SU-DHL-6 (cell line): ENCODE data around the gene TLE1.
"Not testable (repeated sequence)": the region's sequence is repeated elsewhere in the genome, so short reads cannot be mapped to it uniquely, and the experiment has no call there.

Experiments used
- H2AFZ ChIP-seq: fragments of 200-600 bp; sonication (generic); 2 replicates; pipeline ENCODE4 v1.6.1; 2014; ENCODE audit warnings: low read depth, mild to moderate bottlenecking, moderate library complexity, mixed read lengths, antibody characterized with exemption, low read length; ENCODE audit not compliant: severe bottlenecking
- H3F3A ChIP-seq: fragments of 200-600 bp; shearing (Covaris generic); 2 replicates; pipeline ENCODE4 v1.6.0; 2016; ENCODE audit warnings: antibody characterized with exemption, mild to moderate bottlenecking; ENCODE audit not compliant: insufficient read depth
- H3K27ac ChIP-seq: fragments of 200-600 bp; sonication (generic); 2 replicates; pipeline ENCODE4 v1.5.1; 2016; ENCODE audit warnings: low read depth, mild to moderate bottlenecking, low read length, moderate library complexity, mixed read lengths
- H3K27me3 ChIP-seq: fragments of 200-600 bp; sonication (generic), shearing (Covaris generic); 2 replicates; pipeline ENCODE4 v1.6.0; 2014; ENCODE audit warnings: mild to moderate bottlenecking, low read length
- H3K36me3 ChIP-seq: fragments of 200-600 bp; sonication (generic); 2 replicates; pipeline ENCODE4 v1.6.1; 2014; ENCODE audit warnings: mild to moderate bottlenecking, low read length, mixed read lengths
- H3K4me2 ChIP-seq: fragments of 300-600, 200-600 bp; shearing (Covaris generic), sonication (generic); 2 replicates; pipeline ENCODE4 v1.6.0; 2014; ENCODE audit warnings: low read length, low read depth, mild to moderate bottlenecking; ENCODE audit not compliant: poor library complexity, severe bottlenecking
- H3K4me3 ChIP-seq: fragments of 200-600 bp; sonication (generic); 2 replicates; pipeline ENCODE4 v1.5.1; 2014; ENCODE audit warnings: antibody characterized with exemption, low read length, mild to moderate bottlenecking, mixed read lengths; ENCODE audit not compliant: insufficient read depth, poor library complexity, severe bottlenecking
- H3K79me2 ChIP-seq: fragments of 200-600 bp; sonication (generic); 2 replicates; pipeline ENCODE4 v1.6.1; 2014; ENCODE audit warnings: mild to moderate bottlenecking, low read length, moderate library complexity; ENCODE audit not compliant: insufficient read depth
- H3K9ac ChIP-seq: fragments of 200-600 bp; sonication (generic); 2 replicates; pipeline ENCODE4 v1.7.0; 2014; ENCODE audit warnings: mild to moderate bottlenecking, low read length
- H3K9me2 ChIP-seq: fragments of 200-600 bp; sonication (generic); replicated peaks from 2 replicates; pipeline ENCODE4 v1.6.1; 2014; ENCODE audit warnings: low read length; ENCODE audit not compliant: insufficient read depth
- H3K9me3 ChIP-seq: fragments of 200-600 bp; sonication (generic); 2 replicates; pipeline ENCODE4 v1.6.1; 2014; ENCODE audit warnings: low read length, mixed read lengths; ENCODE audit not compliant: insufficient read depth
- H4K20me1 ChIP-seq: fragments of 200-600 bp; sonication (generic); 2 replicates; pipeline ENCODE4 v1.6.1; 2014; ENCODE audit warnings: low read depth, mild to moderate bottlenecking, antibody characterized with exemption, low read length, moderate library complexity, mixed read lengths
- EZH2phosphoT487 ChIP-seq: fragments of 200-600 bp; sonication (generic), shearing (Covaris generic); conservative IDR thresholded peaks from 2 replicates; pipeline ENCODE4 v1.6.1; 2018; ENCODE audit warnings: mild to moderate bottlenecking, antibody characterized with exemption, low read length, moderate library complexity, mixed read lengths
- TF ChIP-seq, protein P1 (sequence below): fragments of 200-600 bp; sonication (generic); IDR thresholded peaks from one replicate; pipeline ENCODE4 v1.5.1; 2017; ENCODE audit warnings: antibody characterized with exemption, mild to moderate bottlenecking, low read length, moderate library complexity; ENCODE audit not compliant: insufficient read depth, poor library complexity, severe bottlenecking

The TLE1 gene

GRCh38 chr9:81648891-81649290 is 40.5 kb downstream of the TLE1 start:
- Histone ChIP-seq H3K27ac (no peak overlapping the region), H3K36me3 (no peaks in the 10 kb centered on the region), H3K9me3 (no peaks in the 10 kb centered on the region), H3K4me3 (no peak overlapping the region), H3F3A (no peaks in the 10 kb centered on the region), H2AFZ (no peak overlapping the region), H3K4me2 (no peak overlapping the region), H4K20me1 (no peaks in the 10 kb centered on the region), H3K9ac (no peak overlapping the region), H3K9me2 (no peaks in the 10 kb centered on the region), H3K79me2 (no peaks in the 10 kb centered on the region), H3K27me3 (no peaks in the 10 kb centered on the region)
- TF ChIP-seq EZH2phosphoT487: no peak

DNA sequence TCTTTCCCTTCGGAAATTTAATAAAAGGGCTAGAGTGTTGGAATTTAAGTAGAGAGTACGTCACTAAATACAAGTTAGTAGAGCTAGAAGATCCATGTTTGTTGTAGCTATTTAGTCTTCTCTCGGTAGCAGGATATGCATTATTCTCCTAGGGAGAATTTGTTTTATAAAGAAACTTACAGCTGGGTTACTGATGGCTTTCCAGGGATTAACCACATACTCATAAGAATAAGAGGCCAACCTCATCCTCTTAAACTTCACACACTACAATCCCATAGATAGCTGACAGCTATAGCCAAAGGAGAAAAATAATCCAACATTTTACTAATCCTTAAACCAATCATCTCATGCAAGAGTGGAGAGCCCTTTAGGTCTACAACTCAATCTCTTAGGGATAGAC is 43.0 kb downstream of the TLE1 start:
- Histone ChIP-seq H2AFZ (no peak overlapping the region), H3K9me3 (no peaks in the 10 kb centered on the region), H3K4me2 (no peak overlapping the region), H3K27ac (no peak overlapping the region), H3K36me3 (no peaks in the 10 kb centered on the region), H3F3A (no peaks in the 10 kb centered on the region), H3K4me3 (no peak overlapping the region), H4K20me1 (no peaks in the 10 kb centered on the region), H3K27me3 (no peaks in the 10 kb centered on the region), H3K9me2 (no peaks in the 10 kb centered on the region), H3K79me2 (no peaks in the 10 kb centered on the region), H3K9ac (no peak overlapping the region)
- TF ChIP-seq EZH2phosphoT487: no peak
- TF ChIP-seq, protein P1, sequence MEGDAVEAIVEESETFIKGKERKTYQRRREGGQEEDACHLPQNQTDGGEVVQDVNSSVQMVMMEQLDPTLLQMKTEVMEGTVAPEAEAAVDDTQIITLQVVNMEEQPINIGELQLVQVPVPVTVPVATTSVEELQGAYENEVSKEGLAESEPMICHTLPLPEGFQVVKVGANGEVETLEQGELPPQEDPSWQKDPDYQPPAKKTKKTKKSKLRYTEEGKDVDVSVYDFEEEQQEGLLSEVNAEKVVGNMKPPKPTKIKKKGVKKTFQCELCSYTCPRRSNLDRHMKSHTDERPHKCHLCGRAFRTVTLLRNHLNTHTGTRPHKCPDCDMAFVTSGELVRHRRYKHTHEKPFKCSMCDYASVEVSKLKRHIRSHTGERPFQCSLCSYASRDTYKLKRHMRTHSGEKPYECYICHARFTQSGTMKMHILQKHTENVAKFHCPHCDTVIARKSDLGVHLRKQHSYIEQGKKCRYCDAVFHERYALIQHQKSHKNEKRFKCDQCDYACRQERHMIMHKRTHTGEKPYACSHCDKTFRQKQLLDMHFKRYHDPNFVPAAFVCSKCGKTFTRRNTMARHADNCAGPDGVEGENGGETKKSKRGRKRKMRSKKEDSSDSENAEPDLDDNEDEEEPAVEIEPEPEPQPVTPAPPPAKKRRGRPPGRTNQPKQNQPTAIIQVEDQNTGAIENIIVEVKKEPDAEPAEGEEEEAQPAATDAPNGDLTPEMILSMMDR: no peak

DNA sequence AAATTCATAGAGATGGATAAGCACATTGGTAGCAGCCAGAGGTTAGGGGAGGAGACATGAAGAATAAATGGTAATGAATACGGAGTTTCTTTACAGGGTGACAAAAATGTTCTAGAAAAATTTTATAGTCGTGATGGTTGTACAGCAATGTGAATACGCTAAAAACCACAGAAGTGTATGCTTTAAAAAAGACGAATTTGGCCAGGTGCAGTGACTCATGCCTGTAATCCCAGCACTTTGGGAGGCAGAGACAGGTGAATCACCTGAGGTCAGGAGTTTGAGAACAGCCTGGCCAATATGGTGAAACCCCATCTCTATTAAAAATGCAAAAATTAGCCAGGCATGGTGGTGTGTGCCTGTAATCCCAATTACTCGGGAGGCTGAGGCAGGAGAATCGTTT is 44.8 kb downstream of the TLE1 start:
- H3K9ac ChIP-seq, H3K27ac ChIP-seq, H3K27me3 ChIP-seq, H3K4me3 ChIP-seq, H3F3A ChIP-seq, H3K9me3 ChIP-seq, H2AFZ ChIP-seq, H4K20me1 ChIP-seq, H3K9me2 ChIP-seq, H3K79me2 ChIP-seq, H3K36me3 ChIP-seq, H3K4me2 ChIP-seq: not testable (repeated sequence)

GRCh38 chr9:81637276-81637675 is 52.1 kb downstream of the TLE1 start:
- Histone ChIP-seq H3K9me3 (no peaks in the 10 kb centered on the region), H3K4me2 (no peak overlapping the region), H3K9ac (no peak overlapping the region), H3K4me3 (no peak overlapping the region), H4K20me1 (no peaks in the 10 kb centered on the region), H3K27me3 (no peaks in the 10 kb centered on the region), H3F3A (no peaks in the 10 kb centered on the region), H2AFZ (no peak overlapping the region), H3K27ac (no peak overlapping the region), H3K36me3 (no peaks in the 10 kb centered on the region), H3K79me2 (no peaks in the 10 kb centered on the region), H3K9me2 (no peaks in the 10 kb centered on the region)
- TF ChIP-seq, protein P1: no peak
- no peak for TF ChIP-seq EZH2phosphoT487
